Measurements from ENCODE around the gene CFAP43.

CFAP43 gene

DNA sequence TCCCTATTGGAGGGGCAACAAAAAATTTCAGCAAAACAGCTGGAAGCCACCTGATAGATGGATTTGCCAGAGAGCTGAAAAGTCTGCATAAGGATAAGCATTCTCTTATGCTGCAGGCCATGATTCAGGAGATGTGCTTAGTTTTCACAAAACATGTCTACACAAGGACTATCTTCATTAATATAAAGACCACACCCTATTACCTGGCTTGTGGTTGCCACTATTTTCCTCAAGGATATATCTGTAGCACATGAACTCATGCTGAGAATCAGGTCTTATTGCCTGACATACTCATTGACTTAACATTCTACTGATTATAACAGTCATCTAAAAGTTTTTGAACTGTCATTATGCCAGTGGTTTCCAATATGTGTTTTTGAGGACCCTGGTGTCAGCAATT, 139.4 kb downstream of the CFAP43 start:
- H3K27ac ChIP-seq, result no peak overlapping the region
- no peak overlapping the region for H3K4me2 ChIP-seq

GRCh38 chr10:104090611-104091010, 141.6 kb downstream of the CFAP43 start:
- Histone ChIP-seq H3K4me1 (ENCODE audit: low read depth, poor library complexity, severe bottlenecking) (no peaks in the 10 kb centered on the region), H3K36me3 (ENCODE audit: insufficient read depth) (no peaks in the 10 kb centered on the region), H3K27ac (no peak overlapping the region), H3K4me3 (IDR thresholded peaks at IDR 0.05; ENCODE audit: insufficient read depth, low read depth, low read length) (no peak overlapping the region), H3K4me2 (no peak overlapping the region), H3K79me2 (ENCODE audit: insufficient read depth, low read depth) (no peaks in the 10 kb centered on the region), H3K27me3 (ENCODE audit: insufficient read depth, low read depth) (no peaks in the 10 kb centered on the region), H2AFZ (ENCODE audit: low read depth) (no peak overlapping the region), H4K20me1 (ENCODE audit: insufficient read depth) (no peaks in the 10 kb centered on the region), H3K9ac (no peak overlapping the region)
- TF ChIP-seq, protein P1, sequence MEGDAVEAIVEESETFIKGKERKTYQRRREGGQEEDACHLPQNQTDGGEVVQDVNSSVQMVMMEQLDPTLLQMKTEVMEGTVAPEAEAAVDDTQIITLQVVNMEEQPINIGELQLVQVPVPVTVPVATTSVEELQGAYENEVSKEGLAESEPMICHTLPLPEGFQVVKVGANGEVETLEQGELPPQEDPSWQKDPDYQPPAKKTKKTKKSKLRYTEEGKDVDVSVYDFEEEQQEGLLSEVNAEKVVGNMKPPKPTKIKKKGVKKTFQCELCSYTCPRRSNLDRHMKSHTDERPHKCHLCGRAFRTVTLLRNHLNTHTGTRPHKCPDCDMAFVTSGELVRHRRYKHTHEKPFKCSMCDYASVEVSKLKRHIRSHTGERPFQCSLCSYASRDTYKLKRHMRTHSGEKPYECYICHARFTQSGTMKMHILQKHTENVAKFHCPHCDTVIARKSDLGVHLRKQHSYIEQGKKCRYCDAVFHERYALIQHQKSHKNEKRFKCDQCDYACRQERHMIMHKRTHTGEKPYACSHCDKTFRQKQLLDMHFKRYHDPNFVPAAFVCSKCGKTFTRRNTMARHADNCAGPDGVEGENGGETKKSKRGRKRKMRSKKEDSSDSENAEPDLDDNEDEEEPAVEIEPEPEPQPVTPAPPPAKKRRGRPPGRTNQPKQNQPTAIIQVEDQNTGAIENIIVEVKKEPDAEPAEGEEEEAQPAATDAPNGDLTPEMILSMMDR (conservative IDR thresholded peaks at IDR 0.05; ENCODE audit: low read depth, low read length), result no peak

More for the DNA sequence above, 139.4 kb downstream of the CFAP43 start:
- Histone ChIP-seq H4K20me1 (ENCODE audit: insufficient read depth) (no peaks in the 10 kb centered on the region), H3K27me3 (ENCODE audit: insufficient read depth, low read depth) (no peaks in the 10 kb centered on the region), H3K4me1 (ENCODE audit: low read depth, poor library complexity, severe bottlenecking) (no peaks in the 10 kb centered on the region), H3K9ac (no peak overlapping the region), H3K36me3 (ENCODE audit: insufficient read depth) (no peaks in the 10 kb centered on the region), H3K79me2 (ENCODE audit: insufficient read depth, low read depth) (no peaks in the 10 kb centered on the region), H3K4me3 (IDR thresholded peaks at IDR 0.05; ENCODE audit: insufficient read depth, low read depth, low read length) (no peak overlapping the region), H2AFZ (ENCODE audit: low read depth) (no peak overlapping the region)
- TF ChIP-seq, protein P1 (conservative IDR thresholded peaks at IDR 0.05; ENCODE audit: low read depth, low read length), result no peak

GRCh38 chr10:104089621-104090020, 142.5 kb downstream of the CFAP43 start:
- Histone ChIP-seq H3K27ac (no peak overlapping the region), H3K79me2 (ENCODE audit: insufficient read depth, low read depth) (no peaks in the 10 kb centered on the region), H2AFZ (ENCODE audit: low read depth) (no peak overlapping the region), H3K9ac (no peak overlapping the region), H3K4me3 (IDR thresholded peaks at IDR 0.05; ENCODE audit: insufficient read depth, low read depth, low read length) (no peak overlapping the region), H4K20me1 (ENCODE audit: insufficient read depth) (no peaks in the 10 kb centered on the region), H3K27me3 (ENCODE audit: insufficient read depth, low read depth) (no peaks in the 10 kb centered on the region), H3K4me2 (no peak overlapping the region), H3K36me3 (ENCODE audit: insufficient read depth) (no peaks in the 10 kb centered on the region), H3K4me1 (ENCODE audit: low read depth, poor library complexity, severe bottlenecking) (no peaks in the 10 kb centered on the region)
- TF ChIP-seq, protein P1 (conservative IDR thresholded peaks at IDR 0.05; ENCODE audit: low read depth, low read length), result no peak

GRCh38 chr10:104088239-104088638, 143.9 kb downstream of the CFAP43 start:
- H2AFZ ChIP-seq (ENCODE audit: low read depth), result no peak overlapping the region
- H3K36me3 ChIP-seq (ENCODE audit: insufficient read depth), result no peaks in the 10 kb centered on the region
- no peak overlapping the region for H3K27ac ChIP-seq
- H3K9ac ChIP-seq, result no peak overlapping the region
- no peak overlapping the region for H3K4me2 ChIP-seq
- H3K27me3 ChIP-seq (ENCODE audit: insufficient read depth, low read depth), result no peaks in the 10 kb centered on the region
- H3K79me2 ChIP-seq (ENCODE audit: insufficient read depth, low read depth), result no peaks in the 10 kb centered on the region
- TF ChIP-seq, protein P1 (conservative IDR thresholded peaks at IDR 0.05; ENCODE audit: low read depth, low read length), result no peak
- no peak overlapping the region for H3K4me3 ChIP-seq (IDR thresholded peaks at IDR 0.05; ENCODE audit: insufficient read depth, low read depth, low read length)
- H4K20me1 ChIP-seq (ENCODE audit: insufficient read depth), result no peaks in the 10 kb centered on the region
- H3K4me1 ChIP-seq (ENCODE audit: low read depth, poor library complexity, severe bottlenecking), result no peaks in the 10 kb centered on the region

All from KMS-11 (cell line).